ENCODE measurements around the gene PPARGC1A.

PPARGC1A gene

DNA sequence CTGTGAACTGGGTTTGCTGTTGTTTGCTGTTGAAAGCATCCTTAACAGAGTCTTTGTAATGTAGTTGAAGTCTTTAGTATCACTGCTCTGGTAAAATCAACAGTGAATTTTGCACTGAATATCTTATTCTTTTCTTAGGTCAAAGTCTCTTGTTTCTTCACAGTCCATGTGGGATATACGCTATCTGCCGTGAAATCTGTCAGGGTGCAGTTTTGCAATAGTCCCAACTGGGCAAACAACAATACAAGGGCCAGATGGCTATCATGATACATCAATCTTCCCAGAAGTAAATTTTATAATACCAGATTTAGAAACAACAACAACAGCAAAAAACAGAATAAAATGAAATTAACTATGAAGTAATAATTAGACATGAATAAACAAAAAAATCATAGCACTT is 123.5 kb downstream of the PPARGC1A start:
- DNase-seq, result no peak

DNA sequence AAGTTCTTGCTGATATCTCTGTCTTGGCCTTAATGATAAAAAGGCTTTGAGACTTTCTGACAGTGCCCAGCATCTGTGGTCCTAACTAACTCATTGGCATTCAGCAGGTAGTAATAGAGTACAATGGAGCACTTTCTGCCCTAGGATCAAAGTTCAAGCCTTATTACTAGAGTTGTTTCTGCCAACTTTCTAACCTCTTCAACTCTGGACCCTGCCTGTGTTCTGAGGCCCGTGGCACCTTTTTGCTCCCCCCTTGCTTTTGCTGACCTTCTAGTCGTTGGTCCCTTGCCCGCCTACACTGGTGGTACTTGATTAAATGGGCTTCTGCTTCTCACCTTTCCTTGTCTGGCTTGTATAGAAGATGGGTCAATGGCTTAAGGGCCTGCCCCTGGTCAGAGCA is 126.3 kb downstream of the PPARGC1A start:
- no peak for DNase-seq

DNA sequence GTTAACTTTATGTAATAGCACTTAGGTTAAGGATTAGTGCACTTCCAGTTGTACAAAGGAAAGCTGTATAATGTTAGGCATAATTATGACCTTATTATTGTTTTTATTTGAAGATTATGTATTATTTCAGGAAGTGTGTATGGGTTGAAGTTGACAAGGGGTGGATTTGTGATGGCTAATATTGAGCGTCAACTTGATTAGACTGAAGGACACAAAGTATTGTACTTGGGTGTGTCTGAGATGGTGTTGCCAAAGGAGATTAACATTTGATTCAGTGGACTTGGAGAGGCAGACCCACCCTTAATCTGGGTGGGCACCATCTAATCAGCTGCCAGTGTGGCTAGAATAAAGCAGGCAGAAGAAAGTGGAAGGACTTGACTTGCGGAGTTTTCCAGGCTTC is 127.3 kb downstream of the PPARGC1A start:
- DNase-seq, result no peak

DNA sequence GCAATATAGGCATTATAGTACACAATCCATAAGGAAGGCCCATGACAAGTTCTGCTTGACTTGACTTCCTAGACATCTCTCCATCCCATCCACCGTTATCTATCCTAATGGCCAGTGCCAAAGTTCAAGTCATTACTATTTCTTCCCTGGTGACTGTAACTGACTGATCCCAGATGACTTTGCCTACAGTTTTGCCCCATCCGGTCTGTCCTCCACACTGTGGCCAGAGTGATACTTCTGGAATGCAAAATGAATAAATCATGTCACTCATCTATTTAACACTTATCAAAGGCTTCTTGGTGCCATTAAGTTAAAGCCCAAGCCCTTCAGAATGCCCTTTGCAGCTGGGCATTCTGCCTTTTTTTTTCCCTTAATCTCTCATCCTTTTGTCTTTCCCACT is 130.8 kb downstream of the PPARGC1A start:
- no peak for DNase-seq

DNA sequence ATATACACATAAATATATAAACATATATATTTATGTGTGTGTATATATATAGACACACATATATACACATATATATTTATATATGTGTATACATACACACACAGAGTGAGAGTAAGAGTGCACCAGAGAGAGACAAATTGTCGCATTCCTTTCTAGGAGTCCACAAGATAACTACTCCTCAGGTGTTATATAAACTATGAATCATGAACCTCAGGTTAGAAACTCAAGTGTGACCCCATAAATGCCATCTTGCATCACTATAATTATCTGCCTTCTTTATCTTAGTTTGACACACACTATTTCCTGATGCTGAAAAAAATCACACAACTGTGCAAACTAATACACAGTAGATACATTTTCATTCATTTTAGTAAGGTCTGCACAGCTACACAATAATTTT is 135.2 kb downstream of the PPARGC1A start:
- no peak for DNase-seq

DNA sequence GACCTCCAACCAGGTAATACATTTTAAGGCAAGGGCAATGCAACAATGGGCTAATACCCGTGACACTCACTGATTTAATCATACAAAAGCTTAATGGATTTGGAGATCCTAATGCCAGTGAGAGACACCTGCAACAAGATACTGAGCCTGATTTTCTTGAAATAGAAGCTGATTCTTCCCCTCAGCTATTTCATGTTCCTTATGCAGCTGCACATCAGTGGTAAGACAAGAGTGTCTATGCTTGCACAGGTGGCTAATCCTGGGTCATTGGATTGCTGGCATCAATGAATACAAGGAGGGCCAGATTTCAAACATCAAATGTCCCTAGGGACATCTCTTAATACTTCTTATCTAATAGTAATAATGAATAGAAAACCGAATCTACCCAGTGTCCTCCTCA is 139.7 kb downstream of the PPARGC1A start:
- no peak for DNase-seq

DNA sequence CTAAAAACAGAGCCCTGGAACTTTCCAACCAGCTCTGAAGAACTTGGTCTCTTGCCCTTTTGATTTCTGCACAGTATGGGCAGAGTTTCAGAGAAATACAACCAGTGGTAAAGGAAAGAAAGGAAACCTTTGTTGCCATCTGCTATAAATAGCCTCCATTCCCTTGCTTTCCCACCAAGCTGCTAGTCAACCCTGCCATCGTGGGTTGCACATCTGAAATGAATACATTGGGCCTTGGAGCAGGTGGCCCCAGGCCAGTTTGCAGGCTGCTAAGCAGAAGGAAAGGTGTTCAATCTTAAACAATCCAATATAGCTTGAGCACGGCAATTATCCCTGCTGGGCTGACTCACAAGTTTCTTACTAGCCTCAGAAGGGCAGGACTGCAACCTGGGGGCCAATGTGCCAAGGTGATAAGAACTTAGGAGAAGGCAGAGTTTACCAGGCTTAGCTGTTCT is 142.5 kb downstream of the PPARGC1A start:
- DNase-seq, result no peak

DNA sequence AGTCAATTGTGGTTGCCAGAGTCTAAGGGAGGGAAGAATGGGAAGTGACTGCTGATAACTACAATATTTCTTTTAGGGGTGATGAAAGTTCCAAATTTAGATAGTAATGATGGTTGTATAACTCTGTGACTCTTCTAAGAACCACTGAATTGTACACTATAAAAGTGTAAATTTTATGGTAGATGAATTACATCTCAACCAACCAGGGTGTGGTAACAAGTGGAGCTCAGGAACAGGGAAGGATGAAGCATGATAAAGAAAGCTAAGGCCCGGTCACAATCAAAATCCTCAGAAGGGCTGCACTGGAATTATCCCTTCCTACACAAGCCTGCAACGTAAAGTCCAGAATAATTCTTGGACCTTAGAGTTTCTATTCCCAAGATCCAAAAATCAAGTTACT is 143.2 kb downstream of the PPARGC1A start:
- DNase-seq, result no peak

DNA sequence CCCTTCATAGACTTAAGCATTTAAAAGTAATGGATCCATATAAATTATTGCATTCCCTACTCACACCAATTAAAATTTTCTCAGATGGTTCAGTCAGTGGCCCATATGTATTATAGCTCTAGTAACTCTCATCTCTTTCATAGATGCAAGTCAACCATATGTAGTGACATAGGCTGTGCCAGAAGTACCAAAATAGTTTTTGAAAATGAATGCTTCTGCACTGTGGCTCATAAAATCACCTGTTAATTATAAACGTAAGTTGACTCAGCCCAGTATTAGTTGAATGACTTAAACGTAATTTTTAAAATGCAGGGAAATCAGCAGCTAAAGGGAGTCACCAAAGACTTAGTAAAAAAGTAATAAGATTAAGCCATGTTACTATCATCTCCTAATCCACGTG is 143.8 kb downstream of the PPARGC1A start:
- no peak for DNase-seq

DNA sequence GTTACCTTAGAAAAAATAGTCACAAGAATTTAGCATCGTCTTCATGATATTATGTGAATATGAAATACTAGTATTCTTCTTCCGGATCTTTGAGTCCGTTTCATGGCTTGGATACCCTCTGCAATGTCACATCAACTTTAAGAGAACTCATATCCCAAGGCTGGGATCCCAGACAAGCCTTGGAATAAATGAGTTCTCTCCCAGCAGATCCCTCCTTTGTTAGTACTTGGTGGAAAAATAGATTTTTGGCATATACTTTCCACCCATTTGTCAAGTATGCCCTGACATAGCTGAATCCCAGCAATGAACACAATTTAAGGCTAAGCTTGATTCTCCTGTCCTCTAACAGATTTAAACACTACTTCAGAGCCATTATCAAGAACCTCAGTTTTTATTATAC is 144.5 kb downstream of the PPARGC1A start:
- no peak for DNase-seq
